Measurements from ENCODE around the gene UBE4B.

The UBE4B gene

DNA sequence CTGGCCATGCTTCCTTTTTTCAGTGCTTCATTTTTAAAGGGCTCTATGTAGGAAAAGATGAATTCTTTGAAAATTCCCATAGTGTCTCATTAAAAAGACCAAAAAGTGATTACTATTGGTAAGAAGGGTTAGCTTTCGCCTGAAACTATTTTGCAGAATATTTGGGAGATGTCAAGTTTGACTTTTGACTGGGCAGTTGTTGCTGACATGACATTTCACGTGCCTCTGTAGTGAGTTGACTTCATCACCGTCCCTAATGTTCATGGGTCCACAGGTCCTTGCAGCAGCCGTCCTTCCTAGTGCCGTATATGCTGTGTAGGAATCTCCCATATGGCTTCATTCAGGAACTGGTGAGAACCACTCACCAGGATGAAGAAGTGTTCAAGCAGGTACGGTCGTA is 88.9 kb downstream of the UBE4B start:
- no peak for DNase-seq

- peak; percentile 84 for DNase-seq
Measured at GRCh38 chr1:10122926-10123325, 90.2 kb downstream of the UBE4B start.

GRCh38 chr1:10128101-10128765 is 95.5 kb downstream of the UBE4B start:
- no peak for DNase-seq

DNA sequence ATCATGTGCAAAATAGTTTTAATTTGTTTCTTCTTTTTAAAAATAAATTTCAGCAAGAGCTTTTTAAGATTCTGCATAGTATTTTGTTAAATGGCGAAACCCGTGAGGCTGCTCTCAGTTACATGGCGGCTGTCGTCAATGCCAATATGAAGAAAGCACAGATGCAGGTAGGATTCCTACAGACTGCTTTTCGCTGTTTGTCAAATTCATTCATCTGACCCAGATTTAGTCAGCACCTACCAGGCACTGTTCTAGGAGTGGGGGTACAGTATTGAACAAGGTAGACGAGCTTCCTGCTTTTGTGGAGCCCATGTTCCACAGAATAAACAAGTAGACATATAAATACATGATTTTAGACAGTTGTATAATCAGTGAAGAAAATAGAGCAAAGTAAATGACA is 99.6 kb downstream of the UBE4B start:
- no peak for DNase-seq

DNA sequence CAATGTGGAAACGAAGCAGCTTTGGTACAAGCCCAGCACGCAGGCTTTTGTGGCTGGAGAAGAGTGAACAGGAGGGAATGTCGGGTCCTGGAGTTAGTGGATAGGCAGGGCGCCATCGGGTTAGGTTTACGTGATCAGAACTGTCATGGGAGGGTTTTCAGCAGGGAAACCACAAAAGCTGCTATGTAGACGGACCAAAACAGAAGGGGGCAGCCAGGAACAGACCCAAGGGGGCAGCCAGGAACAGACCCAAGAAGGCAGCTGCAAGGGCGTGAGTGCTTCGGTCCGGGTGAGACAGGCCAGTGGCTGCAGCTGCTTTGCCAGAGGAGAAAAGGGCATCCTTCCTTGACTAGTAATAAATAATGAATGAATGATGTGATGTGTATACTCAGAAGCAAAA is 100.1 kb downstream of the UBE4B start:
- no peak for DNase-seq

DNA sequence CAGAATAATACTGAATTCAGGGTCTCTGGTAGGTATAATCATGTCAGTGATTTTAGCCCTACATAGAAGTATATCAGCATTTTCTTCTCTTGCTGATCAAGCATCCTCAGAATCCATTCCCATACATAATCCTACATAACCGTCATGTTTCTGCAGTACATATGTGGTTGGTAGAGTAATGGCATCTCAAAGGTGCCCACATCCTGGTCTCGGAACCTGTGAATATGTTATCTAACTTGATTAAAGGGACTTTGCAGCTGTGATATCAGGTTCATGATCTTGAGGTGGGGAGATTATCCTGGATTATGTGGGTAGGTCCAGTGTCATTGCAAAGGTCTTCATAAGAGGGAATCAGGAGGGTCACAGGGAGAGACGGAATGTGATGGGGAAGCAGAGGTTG is 108.2 kb downstream of the UBE4B start:
- no peak for DNase-seq

DNA sequence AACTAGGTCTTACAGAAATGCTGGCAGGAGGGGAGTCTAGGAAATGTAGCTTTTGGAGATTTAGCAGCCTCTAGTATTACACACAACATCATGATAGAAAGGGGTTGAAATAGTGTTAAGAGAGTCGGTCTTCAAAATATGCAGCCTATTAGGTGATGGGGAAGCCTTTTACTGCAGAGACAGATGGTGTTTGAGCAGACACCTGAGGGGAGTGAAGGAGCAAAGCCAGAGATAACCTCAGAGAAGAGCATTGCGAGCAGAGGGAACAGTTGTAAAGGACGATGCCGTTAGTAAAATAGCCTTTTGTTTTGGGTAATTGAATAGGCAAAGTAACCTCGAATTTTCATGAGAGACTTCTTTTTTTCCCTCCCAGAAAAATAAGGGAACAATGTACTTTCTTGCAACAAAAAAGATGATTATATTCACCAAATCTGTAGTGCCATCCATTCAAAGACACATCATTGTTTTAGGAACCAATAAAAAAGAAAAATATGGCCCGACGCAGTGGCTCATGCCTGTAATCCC is 111.3 kb downstream of the UBE4B start:
- no peak for DNase-seq

DNA sequence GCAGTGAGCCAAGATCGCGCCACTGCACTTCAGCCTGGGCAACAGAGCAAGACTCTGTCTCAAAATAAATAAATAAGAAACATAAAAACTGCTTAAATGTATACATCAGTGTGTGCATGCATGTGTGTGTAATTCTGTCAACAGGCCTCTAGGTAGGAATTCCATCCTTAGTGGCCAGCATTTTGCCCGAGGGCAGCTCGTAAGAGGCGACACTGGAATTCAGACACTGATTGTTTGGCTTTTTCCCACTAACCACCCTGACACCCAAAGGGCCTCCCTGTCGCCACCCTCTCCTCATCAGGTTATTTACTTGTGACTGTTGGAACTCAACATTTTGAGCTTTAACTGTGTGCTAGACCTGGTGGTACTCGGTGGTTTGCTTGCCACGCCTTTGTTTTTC is 113.6 kb downstream of the UBE4B start:
- no peak for DNase-seq

DNA sequence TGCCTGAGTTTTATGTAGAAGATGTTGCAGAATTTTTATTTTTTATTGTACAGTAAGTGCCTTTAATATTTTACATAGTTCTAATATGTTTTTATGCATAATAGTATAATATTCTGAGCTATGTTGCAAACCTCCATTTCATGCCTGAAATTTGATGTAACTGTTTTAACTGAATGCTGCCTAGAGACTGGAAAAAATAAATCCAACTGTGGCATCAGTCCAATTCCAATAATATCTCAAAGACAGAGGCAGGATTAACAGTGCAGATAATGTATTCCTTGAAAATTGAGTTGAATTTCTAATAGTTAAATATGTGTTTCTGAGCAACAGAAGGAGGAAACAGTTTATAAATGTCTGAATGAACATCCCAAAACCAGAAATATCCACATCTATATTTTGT is 116.5 kb downstream of the UBE4B start:
- DNase-seq, result no peak

DNA sequence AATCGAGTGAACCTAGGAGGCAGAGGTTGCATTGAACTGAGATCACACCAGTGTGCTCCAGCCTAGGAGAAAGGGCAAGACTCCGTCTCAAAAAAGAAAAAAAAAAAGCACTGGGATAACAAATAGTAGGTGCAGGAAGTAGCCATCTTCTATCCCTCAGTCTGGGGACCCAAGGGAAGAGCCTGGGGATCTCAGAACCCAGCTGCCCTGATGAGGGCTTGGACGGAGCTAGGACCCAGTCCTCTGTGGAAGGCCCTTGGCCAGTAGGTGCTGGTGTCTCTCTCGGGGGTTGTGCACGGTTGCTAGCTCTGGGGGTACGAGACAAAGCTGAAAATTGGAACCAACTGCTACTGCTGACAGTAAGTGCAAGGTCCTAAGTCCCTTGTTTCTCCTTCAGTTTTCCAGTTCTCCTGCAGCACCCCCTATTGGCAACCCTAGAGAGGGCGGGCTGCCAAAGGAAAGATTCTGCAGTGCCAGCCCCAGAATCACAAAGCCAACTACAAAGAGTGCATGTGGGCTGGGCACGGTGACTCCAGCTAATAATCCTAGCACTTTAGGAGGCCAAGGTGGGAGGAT is 120.0 kb downstream of the UBE4B start:
- peak; percentile 50 for DNase-seq

- peak; percentile 65 for DNase-seq
Measured at GRCh38 chr1:10155087-10155712, 122.4 kb downstream of the UBE4B start.

DNA sequence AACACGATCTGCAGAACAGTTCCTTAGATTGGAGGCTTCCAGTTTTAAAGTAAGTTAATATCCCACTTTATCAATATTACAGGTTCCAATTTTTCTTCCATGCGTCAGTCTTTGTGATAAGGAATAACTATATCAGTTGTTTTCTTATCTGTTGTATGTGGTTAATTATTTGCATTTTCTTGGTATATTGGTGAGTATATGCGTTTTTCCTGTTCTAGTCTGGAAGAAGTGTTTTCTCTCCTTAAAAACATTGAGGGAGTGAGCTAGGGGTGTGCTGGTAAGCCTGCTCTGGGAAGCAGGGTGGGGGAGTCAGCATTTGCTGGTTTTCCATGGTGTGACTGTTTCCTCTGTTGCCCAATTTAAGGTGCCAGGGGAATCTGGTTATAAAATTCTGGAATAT is 127.4 kb downstream of the UBE4B start:
- DNase-seq, result no peak

DNA sequence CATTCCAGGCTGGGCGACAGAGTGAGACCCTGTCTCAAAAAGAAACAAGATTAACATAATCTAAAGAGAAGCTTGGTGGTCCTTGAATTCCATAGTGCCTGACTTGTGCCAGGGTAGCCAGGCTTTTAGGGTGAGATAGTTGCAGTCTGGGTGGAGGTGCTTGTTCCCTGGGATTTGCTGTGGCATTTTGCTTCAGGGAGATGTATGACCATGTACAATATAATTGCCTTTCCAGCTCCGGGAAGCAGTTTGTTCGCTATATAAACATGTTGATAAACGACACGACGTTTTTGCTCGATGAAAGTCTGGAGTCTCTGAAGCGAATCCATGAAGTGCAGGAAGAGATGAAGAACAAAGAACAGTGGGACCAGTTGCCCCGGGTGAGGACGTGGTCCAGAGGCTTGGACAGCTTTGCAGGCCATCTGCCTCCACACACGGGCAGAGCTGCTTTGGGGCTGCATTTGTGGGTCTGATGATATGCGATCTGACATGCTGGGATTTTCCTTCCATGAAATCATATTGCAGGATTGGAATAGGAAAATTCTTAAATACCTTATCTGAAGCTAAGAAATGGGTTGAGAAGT is 128.2 kb downstream of the UBE4B start:
- DNase-seq, result no peak

DNA sequence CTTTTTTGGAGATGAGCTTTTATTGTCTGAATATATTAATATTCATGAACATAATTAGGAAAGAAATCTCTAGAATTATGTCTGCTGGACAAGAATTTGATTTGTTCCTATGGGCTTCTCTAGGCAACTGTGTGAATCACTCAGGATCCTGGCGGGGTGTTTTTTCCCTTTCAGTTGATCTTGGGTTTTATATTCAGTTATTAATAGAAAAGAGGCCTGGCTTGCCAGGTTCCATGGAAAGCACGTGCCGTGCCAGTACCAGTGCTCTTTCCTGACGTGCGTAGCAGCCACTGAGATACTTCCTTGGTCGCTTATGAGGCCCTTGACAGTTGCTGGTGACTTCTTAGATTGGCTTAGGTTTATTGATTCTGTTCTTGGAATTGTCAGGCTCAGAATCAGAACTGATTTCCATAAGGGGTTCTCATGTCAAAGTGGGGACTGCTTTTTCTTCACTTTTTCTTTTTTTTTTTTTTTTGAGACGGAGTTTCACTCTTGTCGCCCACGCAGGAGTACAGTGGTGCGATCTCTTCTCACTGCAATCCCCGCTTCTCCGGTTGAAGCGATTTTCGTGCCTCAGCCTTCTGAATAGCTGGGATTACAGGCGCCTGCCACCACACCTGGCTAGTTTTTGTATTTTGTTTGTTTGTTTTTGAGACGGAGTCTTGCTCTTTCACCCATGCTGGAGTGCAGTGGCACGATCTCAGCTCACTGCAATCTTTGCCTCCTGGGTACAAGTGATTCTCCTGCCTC is 129.0 kb downstream of the UBE4B start:
- DNase-seq, result no peak

DNA sequence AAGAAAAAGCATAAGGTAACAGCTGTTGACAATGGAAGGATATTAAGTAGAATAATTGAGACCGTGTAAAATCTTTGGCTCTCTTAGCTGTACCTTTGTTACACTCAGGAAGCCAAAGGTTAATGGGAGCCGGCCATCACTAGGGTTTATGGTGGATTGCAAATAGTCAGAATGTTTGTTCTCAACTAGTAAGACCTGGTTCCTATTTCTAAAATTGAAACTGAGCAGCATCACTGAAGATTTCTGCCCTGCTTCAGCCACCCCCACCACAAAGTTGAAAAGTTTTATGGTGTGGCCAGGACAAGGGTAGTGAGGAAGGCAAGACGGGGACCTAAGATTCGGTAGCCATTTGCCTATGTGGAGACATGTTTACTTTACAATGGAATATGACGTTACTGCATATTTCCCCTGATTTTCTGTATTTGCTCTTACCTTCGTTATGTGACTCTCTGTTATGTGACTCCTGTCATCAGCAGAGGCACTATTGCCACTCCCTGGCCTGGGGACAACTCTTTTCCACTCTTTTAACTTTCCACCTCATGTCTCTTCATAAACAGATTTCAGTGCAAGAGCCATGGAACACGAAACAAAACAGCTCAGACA is 136.3 kb downstream of the UBE4B start:
- DNase-seq, result no peak

GRCh38 chr1:10170239-10170574 is 137.4 kb downstream of the UBE4B start:
- DNase-seq, result peak; percentile 31

DNA sequence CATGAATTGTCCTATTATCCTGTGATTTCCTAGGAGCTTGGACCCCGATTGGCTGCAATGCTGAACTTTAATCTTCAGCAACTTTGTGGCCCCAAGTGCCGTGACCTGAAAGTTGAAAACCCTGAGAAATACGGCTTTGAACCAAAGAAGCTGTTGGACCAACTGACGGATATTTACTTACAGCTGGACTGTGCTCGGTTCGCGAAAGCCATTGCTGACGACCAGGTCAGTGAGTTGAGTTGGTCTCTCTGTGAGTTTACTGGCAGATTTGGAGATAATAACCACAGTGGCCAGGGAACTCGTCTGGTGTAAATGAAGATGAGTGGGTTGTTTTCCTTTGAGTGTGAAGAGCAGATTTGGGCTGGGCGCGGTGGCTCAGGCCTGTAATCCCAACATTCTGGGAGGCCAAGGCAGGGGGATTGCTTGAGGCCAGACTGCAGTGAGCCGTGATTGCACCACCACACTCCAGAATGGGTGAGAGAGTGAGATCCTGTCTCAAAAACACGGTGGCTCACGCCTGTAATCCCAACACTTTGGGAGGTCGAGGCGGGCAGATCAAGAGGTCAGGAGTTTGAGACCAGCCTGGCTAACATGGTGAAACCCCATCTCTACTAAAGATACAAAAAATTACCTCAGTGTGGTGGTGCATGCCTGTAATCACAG is 138.5 kb downstream of the UBE4B start:
- DNase-seq, result no peak

DNA sequence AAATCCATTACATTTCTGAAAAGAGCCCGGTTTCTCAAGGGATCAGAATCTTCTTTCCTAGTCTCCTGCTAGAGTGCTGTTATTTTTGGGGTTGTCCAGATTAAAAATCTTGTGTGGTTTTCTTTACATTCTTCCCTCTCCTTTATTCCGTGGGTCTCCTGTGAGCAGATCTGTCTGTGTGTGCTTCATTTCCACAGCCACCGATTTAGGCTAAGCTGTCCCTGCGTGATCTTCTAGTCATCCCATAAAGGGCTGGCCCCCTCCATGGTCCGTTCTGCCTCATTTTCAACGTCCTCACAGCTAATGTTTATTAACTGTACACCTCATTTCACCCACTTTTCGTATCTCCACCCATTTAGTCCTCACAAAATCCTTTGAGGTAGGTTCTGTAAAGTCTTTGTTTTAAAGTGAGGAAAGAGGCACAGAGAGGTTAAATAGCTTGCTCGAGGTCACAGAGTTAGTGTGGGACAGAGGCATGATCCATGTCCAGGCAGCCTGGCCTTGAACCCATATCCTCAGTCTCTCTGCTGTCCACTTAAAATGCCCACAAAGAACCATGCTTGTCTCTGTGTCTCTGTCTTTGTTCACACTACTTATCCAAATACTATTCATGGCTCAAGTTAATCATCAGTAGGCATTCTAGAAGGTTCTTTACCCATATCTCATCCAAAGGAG is 139.4 kb downstream of the UBE4B start:
- no peak for DNase-seq

DNA sequence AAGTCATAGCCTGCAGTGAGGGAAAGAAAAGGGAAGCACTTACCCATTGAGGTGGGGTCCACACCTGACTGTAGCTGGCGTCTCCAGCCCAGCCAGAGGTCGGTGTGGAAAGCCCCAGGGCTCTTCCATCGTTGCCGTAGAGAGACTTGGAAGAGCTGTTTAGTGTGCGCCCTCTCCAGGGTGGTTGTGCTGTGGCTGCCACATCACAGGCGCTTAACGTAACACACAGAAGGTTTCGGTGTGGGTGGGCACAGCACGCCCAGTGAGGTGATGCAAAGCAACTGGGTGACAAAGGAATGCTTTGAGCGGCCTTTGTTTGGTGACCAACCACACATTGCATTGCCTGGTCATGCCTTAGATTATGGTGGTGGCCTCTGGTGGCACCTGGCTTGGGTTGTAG is 140.8 kb downstream of the UBE4B start:
- DNase-seq, result no peak

DNA sequence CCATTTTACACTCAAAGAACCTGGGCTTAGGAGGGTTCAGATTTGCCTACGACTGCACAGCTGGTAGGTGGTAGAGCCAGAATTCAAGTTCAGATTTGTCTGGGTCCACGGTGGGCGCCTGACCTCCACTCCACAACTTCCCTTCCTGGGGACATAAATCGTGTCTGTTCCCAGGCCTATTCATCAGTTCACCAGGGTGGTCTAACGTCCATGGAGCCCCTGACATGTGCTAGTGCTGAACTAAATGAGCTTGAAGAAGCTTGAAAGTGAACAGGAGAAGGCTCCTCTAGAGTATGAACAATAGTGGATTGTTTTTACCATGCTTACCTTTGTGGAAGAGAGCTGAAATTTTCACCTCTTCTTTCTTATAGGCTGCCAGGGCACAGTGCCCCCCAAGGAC is 145.1 kb downstream of the UBE4B start:
- no peak for DNase-seq

DNA sequence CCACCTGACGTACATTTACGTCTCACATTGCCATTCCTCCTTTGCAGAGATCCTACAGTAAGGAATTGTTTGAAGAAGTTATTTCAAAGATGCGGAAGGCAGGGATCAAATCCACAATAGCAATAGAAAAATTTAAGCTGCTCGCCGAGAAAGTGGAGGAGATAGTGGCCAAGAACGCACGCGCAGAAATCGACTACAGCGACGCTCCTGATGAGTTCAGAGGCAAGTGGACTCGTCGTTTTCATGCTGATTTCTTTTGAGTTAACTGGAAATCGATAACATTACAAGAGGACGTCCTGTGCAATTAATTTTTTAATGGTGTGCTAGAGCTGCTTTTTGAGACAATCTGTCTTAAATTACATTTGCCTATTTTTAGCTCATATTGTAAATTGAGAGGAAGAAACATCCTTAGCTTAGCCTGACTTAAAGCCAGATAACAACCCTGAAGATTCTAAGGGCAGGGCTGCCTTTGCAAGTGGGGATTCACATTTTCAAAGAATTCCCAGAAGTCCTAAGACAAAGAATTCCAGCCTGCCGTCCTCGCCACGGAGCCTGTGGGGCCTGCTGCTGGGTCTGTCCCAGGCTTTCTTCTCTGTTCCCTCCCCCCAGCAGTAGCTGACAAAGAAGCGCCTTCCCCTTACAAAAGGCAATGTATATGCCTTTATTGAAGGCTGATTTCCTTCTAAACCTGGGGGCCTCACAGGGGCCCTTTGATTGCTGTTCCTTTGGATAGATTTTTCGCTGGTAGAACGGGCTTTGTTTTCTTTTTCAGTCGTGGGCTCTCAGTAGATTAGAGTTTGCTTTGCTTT is 146.0 kb downstream of the UBE4B start:
- DNase-seq, result no peak
